GM12801 (cell line): Measurements from ENCODE around the gene HBP1.

Experiments
- TF ChIP-seq, protein P1 (sequence below): IDR thresholded peaks from one replicate; pipeline ENCODE4 v1.5.1; 2011; ENCODE audit warnings: control low read depth; ENCODE audit not compliant: insufficient read length; ENCODE audit errors: extremely low read depth

The HBP1 gene

DNA sequence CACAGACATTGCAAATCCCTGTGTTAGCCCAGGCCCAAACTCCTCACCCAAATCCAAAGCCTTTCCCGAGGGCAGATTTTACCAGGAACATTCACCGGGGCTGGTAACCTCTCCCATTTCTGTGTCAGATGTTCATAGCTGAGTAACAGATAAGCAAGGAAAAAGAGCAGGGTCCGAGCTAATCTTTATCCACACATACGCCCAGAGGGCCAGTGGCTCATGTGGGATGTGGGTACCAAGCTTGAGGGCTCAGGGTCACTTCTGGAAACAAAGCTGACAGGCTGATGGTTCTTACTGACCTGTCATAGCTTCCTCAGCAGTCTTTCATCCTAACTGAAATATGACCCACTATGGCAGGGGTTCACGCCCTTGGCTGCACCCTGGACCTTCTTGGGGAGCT lies 39.8 kb downstream of the HBP1 start:
- TF ChIP-seq, protein P1, sequence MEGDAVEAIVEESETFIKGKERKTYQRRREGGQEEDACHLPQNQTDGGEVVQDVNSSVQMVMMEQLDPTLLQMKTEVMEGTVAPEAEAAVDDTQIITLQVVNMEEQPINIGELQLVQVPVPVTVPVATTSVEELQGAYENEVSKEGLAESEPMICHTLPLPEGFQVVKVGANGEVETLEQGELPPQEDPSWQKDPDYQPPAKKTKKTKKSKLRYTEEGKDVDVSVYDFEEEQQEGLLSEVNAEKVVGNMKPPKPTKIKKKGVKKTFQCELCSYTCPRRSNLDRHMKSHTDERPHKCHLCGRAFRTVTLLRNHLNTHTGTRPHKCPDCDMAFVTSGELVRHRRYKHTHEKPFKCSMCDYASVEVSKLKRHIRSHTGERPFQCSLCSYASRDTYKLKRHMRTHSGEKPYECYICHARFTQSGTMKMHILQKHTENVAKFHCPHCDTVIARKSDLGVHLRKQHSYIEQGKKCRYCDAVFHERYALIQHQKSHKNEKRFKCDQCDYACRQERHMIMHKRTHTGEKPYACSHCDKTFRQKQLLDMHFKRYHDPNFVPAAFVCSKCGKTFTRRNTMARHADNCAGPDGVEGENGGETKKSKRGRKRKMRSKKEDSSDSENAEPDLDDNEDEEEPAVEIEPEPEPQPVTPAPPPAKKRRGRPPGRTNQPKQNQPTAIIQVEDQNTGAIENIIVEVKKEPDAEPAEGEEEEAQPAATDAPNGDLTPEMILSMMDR: no peak

DNA sequence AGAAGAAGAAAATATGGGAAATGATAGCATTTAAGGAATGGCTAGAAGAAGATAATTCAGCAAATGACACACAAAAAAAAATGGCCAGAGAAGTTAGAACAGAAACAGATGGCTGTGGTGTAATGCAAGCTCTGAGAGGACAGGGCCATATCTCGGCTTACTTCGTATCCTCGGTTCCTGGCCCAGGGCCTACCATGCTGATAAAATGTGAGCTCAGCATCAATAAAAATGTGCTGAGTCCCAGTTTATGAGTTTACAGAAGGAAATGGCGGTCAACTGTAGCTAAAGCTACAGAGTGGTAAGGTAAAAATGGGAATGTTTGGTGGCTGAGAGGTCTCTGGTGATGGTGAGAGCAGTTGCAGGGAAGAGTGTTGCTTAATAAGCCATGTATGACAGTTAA lies 40.8 kb downstream of the HBP1 start:
- TF ChIP-seq, protein P1: no peak

DNA sequence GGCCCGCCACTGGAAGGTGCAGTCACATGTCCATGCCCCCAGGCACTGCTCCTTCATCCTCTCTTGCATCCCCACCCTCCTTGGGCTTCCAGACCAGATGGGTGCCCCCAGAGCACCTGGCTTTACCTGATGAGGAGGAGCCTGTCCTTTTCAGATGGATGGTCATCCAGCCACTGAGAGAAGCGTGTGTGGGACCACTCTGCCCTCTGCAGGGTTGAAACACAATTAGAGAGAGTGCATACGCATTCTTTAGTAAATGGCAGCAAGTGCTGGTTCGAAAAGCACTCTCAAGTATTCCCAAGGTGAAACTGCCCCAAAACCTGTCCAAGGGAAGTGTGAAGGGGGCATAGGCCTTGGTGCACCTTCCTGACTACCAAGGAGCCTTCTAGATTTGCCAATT lies 41.6 kb downstream of the HBP1 start:
- TF ChIP-seq, protein P1: no peak

DNA sequence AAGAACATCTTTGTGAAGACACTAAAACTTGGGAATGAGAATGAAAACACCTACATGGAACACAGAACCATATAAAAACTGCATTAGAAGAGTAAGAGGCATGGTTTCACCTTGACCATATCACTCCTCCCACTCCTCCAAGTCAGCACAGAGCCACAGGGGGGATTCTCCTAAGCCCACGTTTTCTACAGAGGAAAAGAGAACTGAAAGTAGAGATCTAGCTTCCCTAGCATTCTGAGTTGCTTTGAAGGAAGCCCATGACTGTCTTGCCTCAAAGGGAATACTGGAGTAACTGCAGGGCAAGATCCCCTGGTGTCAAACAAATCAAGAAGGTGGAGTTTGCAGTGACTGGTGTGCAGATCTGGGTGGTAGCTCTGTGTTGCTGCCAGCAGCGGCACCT lies 43.9 kb downstream of the HBP1 start:
- TF ChIP-seq, protein P1: no peak

DNA sequence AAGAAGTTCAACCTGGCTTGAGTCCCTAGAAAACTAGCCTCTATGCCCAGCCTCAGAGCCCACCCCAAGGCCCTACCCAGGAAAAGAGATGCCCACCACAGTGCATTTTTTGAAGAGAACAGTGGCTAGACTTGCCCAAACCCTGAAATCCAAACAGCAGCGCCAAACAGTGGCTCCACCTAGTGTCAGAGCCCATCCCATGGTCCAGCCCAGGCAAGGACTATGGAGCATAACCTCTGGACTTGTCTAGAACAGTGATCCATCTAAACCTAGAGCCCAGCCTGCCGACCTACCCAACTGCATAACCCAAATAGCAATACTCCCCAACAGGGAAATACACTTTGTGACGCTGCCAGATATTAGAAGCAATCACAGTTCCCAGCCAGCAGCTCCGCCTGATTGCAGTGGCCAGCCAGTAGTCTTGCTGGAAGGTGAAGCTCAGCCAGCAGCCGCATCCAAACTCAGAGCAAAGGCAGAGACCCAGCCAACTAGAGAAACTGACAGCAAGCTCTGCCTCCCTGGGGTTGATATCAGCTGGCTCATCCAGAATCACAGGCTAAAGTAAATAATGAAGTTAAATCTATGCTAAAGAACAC lies 44.5 kb downstream of the HBP1 start:
- TF ChIP-seq, protein P1: no peak

DNA sequence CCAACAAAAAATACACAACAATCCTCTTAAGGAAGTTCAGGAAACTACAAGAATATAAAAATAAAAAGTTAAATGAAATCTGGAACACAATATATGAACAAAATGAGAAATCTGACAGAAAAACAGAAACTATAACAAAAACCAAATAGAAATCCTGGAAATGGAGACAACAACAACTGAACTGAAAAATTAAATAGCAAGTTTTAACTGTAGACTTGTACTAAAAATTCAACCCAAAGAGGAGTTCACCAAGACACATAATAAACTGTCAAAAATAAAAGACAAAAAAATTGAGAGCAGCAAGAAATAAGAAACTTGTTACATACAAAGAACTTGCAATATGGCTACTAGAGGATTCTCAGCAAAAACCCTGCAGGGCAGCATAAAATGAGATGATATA lies 45.1 kb downstream of the HBP1 start:
- TF ChIP-seq, protein P1: no peak

DNA sequence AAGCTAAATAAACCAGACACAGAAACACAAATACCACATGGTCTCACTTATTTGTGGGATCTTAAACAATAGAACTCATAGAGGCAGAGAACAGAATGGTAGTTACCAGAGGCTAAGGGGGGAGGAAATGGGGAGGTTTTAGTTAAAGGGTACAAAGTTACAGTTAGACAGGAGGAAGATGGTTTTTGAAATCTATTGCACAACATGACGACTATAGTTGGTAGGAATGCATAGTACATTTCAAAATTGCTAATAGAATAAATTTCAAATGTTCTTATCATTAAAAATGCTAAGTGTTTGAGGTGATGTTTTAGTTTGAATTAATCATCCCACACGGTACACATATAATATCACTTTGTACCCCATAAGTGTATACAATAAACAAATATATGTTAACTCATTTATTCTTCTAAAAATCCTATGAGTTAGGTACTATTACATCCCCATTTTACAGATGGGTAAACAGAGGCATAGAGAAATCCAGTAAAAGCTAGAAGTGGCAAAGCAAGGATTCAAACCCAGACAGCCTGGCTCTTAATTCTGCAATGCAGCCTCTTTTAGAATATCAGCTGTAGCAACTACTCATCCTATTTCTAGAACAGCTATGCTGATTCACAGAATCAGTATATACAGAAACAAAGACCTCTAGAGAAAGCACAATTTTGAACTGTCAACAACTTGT lies 50.9 kb downstream of the HBP1 start:
- TF ChIP-seq, protein P1: no peak

DNA sequence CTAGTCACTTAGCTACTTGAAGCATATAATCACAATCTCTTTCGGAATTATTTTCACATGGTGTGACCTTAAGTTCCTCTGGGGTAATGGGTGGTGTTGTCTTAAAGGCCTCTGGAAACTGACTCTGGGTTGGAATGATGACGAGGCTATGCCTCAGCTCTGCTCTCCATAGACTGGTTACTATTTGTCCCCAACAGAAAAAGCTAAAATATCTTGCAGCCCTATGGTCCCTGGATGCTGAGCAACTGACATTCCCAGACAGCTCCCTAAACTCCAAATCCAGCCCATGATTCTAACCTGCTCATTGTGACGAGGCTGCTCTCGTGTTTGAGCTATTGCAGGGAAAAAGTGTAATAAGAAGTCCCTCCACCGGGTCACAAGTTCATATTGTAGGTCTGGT lies 51.6 kb downstream of the HBP1 start:
- TF ChIP-seq, protein P1: no peak
